Mesothelial cell of epicardium (in vitro differentiated cells): ENCODE results near the gene ZNF787. TPM values are rescaled to one million over a fixed set of nuclear protein-coding genes. Genes with fewer than 3 reads are reported as not detected.
"Not testable (repeated sequence)": the region's sequence is repeated elsewhere in the genome, so short reads cannot be mapped to it uniquely, and the experiment has no call there.

Source experiments
- DNase-seq, 2 experiments: peaks; one replicate each; pipeline ENCODE4 v3.0.0; 2021; ENCODE audit warnings: low spot score in 2 of 2; ENCODE audit not compliant: unreplicated experiment in 2 of 2
- H3K27ac Mint-ChIP-seq: 2 replicates; pipeline ENCODE4 v1.8.0; 2021; ENCODE audit warnings: mixed read lengths
- H3K27me3 Mint-ChIP-seq: 2 replicates; pipeline ENCODE4 v1.8.0; 2021; ENCODE audit warnings: low read depth, mixed read lengths
- H3K36me3 Mint-ChIP-seq: 2 replicates; pipeline ENCODE4 v1.8.0; 2021; ENCODE audit warnings: mixed read lengths
- H3K4me1 Mint-ChIP-seq: 2 replicates; pipeline ENCODE4 v1.8.0; 2021; ENCODE audit warnings: mixed read lengths
- H3K4me3 Mint-ChIP-seq: 2 replicates; pipeline ENCODE4 v1.8.0; 2021; ENCODE audit warnings: mild to moderate bottlenecking, moderate library complexity, mixed read lengths
- H3K9me3 Mint-ChIP-seq: 2 replicates; pipeline ENCODE4 v1.8.0; 2021; ENCODE audit warnings: mixed read lengths
- CTCF ChIP-seq: fragments of 200-600 bp; sonication (generic); IDR thresholded peaks from one replicate; pipeline ENCODE4 v1.5.0; 2021; ENCODE audit warnings: antibody characterized with exemption; ENCODE audit not compliant: unreplicated experiment
- total RNA-seq: library from RNA; stranded (reverse); gene quantifications from 3 replicates; pipeline ENCODE4 v1.2.1, GENCODE V29; 2021

The ZNF787 gene
- total RNA-seq, 1 donor from 2014 or later = 35.5 TPM

- Mint-ChIP-seq H3K36me3 (peaks cover 7% of the 10 kb centered on the region), H3K4me3 (peak overlapping the region; percentile 28), H3K27me3 (no peaks in the 10 kb centered on the region), H3K4me1 (peaks cover 45% of the 10 kb centered on the region), H3K9me3 (no peaks in the 10 kb centered on the region), H3K27ac (peak overlapping the region; percentile 94)
- no peak for DNase-seq
- no peak for TF ChIP-seq CTCF
Measured at GRCh38 chr19:56108447-56109195, 12.5 kb downstream of the ZNF787 start.

- H3K4me3 Mint-ChIP-seq = no peak overlapping the region
- no peak overlapping the region for H3K27ac Mint-ChIP-seq
- H3K9me3 Mint-ChIP-seq = no peaks in the 10 kb centered on the region
- DNase-seq = no peak
- TF ChIP-seq CTCF = no peak
- H3K36me3 Mint-ChIP-seq = peaks cover 7% of the 10 kb centered on the region
- H3K4me1 Mint-ChIP-seq = peaks cover 41% of the 10 kb centered on the region
- H3K27me3 Mint-ChIP-seq = no peaks in the 10 kb centered on the region
Measured at GRCh38 chr19:56107626-56108351, 13.3 kb downstream of the ZNF787 start.

GRCh38 chr19:56106993-56107392 lies 14.1 kb downstream of the ZNF787 start:
- no peak for TF ChIP-seq CTCF
- peaks cover 36% of the 10 kb centered on the region for H3K4me1 Mint-ChIP-seq
- no peak overlapping the region for H3K27ac Mint-ChIP-seq
- no peak for DNase-seq
- H3K27me3 Mint-ChIP-seq = no peaks in the 10 kb centered on the region
- no peaks in the 10 kb centered on the region for H3K9me3 Mint-ChIP-seq
- H3K4me3 Mint-ChIP-seq = no peak overlapping the region
- H3K36me3 Mint-ChIP-seq = peaks cover 7% of the 10 kb centered on the region

- peak overlapping the region; percentile 40 for H3K27ac Mint-ChIP-seq
- H3K4me3 Mint-ChIP-seq = no peak overlapping the region
- H3K36me3 Mint-ChIP-seq = peaks cover 9% of the 10 kb centered on the region
- no peaks in the 10 kb centered on the region for H3K9me3 Mint-ChIP-seq
- TF ChIP-seq CTCF = no peak
- DNase-seq = no peak
- peaks cover 33% of the 10 kb centered on the region for H3K4me1 Mint-ChIP-seq
- H3K27me3 Mint-ChIP-seq = no peaks in the 10 kb centered on the region
Measured at GRCh38 chr19:56106397-56106849, 14.7 kb downstream of the ZNF787 start.

GRCh38 chr19:56105831-56106396 lies 15.2 kb downstream of the ZNF787 start:
- peaks cover 29% of the 10 kb centered on the region for H3K4me1 Mint-ChIP-seq
- peaks cover 11% of the 10 kb centered on the region for H3K36me3 Mint-ChIP-seq
- H3K27ac Mint-ChIP-seq = peak overlapping the region; percentile 40
- H3K27me3 Mint-ChIP-seq, H3K9me3 Mint-ChIP-seq, H3K4me3 Mint-ChIP-seq, DNase-seq: not testable (repeated sequence)

GRCh38 chr19:56105090-56105701 lies 15.9 kb downstream of the ZNF787 start:
- peak overlapping the region; percentile 21 for H3K27ac Mint-ChIP-seq
- H3K36me3 Mint-ChIP-seq = peaks cover 11% of the 10 kb centered on the region
- H3K4me1 Mint-ChIP-seq = peaks cover 22% of the 10 kb centered on the region
- no peaks in the 10 kb centered on the region for H3K27me3 Mint-ChIP-seq
- H3K9me3 Mint-ChIP-seq = no peaks in the 10 kb centered on the region
- H3K4me3 Mint-ChIP-seq = no peak overlapping the region
- peak; percentile 43 for TF ChIP-seq CTCF
- DNase-seq = peak in 1 of 2 experiments; percentile 60
